NOMO-1 (cell line): ENCODE results near the gene PTPRD.

Experiments
- DNase-seq, 2 experiments: peaks; one replicate each; lab custom pipeline; 2025; ENCODE audit not compliant: unreplicated experiment in 2 of 2; lab: John Stamatoyannopoulos, UW

PTPRD gene

GRCh38 chr9:8648271-8648845 is 1964.4 kb downstream of the PTPRD start:
- no peak for DNase-seq

- no peak for DNase-seq
These were observed 1965.0 kb downstream of the PTPRD start for GRCh38 chr9:8647824-8648223.

DNA sequence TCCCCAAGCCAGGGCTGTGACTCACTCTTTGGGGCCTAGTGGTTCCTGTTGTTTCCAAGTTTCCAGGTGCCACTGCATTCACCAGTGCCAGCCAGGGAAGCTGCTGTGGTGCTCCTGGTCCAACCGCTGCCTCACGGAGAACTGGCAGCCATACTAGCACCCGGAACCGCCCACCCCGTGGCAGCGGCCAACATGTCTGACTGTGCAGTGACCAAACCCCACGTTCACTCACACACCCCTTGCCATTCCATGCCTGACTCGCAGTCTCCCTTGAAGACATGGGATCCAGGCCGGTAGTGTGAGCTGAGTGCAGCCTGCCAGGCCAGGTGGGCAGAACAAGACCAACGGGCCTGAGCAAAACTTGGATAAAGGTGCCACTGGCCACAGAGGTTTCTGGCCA is 1968.2 kb downstream of the PTPRD start:
- no peak for DNase-seq

- DNase-seq = no peak
These were observed 1968.9 kb downstream of the PTPRD start for GRCh38 chr9:8643896-8644295.

DNA sequence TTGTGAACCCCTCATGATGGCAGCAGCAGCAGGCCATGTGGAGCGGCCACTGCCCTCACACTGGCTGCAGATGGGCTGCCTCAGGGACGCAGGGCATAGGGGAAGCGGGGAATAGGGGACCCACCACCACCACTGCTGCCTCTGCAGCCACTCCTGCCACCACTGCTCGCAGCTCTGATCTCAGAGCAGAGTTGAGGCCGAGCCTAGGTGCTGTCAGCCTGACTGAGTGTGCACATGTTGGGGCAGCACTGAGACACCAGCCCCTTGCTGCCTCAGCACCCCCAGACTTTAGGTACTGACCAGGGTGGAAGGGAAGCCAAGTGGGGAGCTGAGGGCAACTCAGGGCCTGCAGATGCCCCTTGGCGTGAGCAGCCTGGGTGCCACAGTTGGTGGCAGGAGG is 1969.3 kb downstream of the PTPRD start:
- no peak for DNase-seq

GRCh38 chr9:8640761-8641160 is 1972.0 kb downstream of the PTPRD start:
- no peak for DNase-seq

GRCh38 chr9:8637626-8638025 is 1975.2 kb downstream of the PTPRD start:
- no peak for DNase-seq

DNA sequence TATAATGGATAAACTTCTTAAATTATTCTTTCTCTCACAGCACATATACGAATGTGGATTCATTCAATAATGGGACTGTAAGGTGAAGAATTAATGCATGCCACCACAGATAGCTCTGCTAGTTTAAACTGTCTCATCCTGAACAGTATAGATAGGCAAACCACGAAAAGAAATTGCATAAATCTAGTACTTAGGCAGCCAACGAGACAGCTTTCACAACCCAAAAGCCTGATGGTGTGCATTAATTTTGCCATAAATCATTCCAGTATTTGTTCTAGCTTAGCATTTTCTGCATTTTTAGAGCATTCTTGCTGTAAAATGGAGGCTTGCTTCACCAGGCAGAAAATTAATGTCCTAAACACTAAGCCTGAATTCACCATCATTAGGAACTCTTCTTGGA is 1979.0 kb downstream of the PTPRD start:
- peak; percentile 23 to 40 for DNase-seq

- no peak for DNase-seq
These were observed 1980.3 kb downstream of the PTPRD start for GRCh38 chr9:8632493-8632892.

DNA sequence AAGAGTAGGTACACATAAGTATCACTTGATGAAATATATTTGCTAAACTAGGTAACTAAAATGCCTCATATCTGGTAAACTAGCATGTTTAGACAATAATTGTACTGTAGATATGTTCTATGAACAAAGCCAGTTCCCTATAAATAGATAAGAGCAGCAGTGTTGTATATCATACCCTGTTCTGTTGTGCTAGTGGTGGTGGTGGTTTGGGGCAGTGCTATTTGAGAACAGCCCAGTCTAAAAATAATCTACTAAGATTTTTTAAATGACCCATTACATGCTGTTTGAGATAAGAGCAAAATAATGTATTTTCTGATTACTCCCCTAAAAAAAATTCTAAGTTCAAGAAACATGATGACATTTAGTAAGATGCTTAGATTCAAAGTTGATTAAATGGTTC is 1984.0 kb downstream of the PTPRD start:
- no peak for DNase-seq

GRCh38 chr9:8627976-8628679 is 1984.7 kb downstream of the PTPRD start:
- no peak for DNase-seq

GRCh38 chr9:8622871-8623270 is 1989.9 kb downstream of the PTPRD start:
- DNase-seq = no peak

GRCh38 chr9:8622222-8622802 is 1990.5 kb downstream of the PTPRD start:
- DNase-seq = no peak

DNA sequence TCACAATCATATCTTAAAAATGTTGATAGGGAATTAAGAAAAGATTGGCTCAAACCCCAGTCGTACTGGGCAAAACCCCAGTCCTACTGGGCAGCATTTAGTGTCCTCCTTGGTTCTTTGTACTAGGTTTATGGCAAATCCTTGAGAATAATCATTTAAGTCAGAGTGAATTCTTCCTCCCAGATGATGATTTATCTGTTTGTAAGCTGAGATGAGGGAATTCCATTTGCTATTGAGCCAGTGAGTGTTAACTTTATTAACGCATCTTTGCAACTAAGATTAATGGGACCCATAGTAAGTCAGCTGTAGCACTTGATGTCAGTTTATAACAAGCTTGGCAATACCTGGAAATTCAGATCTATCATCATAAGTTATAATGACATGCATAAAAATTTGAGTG is 1991.4 kb downstream of the PTPRD start:
- DNase-seq = no peak

DNA sequence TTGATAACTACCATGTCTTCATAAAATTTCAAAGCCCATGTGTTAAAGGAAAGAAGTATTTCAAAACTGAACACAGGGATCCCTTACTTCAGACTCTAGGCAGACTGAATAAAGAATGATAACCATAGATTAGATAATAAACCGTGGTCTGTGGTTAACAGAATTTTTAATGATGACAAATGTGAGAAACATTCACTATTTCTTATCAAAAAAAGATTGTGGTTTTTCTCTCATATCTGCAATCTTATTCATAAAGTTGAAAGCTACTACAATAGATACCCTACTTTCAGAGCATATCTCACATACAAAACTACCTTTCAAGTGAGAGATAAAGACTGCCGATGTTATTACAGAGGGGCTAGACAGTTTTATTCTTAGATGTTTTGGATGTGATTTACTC is 1996.4 kb downstream of the PTPRD start:
- DNase-seq = no peak

GRCh38 chr9:8614926-8615440 is 1997.8 kb downstream of the PTPRD start:
- DNase-seq = no peak

DNA sequence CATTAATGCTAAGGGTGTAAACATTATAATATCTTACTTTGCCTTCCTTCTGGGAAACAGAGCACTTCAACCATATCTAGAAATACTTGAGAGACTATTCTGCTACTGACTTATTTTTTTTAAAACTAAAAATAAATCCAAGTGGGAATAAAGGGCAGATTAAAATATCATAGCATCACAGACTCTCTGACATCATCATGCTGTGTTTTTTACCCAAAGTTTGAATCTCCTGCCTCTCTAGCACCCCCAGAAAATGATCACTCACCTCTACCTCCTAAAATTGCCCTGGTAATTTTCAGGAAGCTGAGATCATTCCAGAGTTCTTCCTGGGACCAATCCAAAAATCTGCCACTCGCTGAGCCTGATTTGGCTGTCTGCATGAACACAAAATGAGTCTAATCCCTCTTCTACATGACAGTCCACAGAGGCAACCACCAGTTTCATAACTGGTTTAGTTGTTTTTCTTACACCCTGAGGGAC is 1999.4 kb downstream of the PTPRD start:
- no peak for DNase-seq

DNA sequence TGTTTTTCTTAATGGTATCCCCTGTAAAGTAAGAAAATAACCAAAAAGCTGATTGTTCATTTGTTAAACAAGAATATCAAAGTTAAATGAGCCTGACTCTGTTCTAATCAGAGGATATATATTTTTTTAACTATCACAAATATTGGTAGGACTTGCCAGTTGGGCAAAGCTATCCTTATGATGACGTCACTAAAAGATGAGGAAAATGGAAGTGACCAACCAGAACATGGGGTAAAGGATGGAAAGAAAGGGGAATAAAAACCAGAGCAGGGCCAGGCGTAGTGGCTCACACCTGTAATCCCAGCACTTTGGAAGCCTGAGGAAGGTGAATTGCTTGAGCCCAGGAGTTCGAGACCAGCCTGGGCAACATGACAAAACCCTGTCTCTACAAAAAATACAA is 2001.6 kb downstream of the PTPRD start:
- no peak for DNase-seq

DNA sequence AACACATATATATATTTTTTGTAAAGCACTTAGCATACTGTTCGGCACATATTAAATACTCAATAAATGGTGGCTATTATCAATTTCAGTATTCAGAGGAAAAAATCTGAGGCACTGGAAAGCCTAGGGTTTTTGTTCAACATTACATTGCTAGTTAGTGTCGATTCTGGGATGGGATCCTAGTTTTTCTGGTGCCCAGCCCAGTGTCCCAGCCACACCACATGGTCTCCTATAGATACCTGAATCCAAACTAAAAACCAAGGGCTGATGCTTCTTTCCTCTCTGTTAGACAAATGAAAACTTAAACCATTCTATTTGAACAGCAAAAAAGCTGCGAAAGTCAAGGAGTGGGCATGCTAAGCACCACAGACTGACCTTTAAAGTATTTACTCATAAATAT is 2002.5 kb downstream of the PTPRD start:
- DNase-seq = no peak

- DNase-seq = no peak
These were observed 2007.7 kb downstream of the PTPRD start for GRCh38 chr9:8605096-8605495.

GRCh38 chr9:8604201-8604600 is 2008.6 kb downstream of the PTPRD start:
- DNase-seq = no peak
